Coronary artery (tissue), 2 donors: ENCODE measurements around the gene ERCC6L.

ENCODE experiments used
- DNase-seq: peaks from one replicate; pipeline ENCODE4 v3.0.0-alpha.2; 2017; ENCODE audit warnings: low spot score
- H3K27ac ChIP-seq, 2 donors: fragments of 200-600 bp; sonication (generic); one replicate each; pipeline ENCODE4 v1.5.1; 2016 to 2019
- H3K4me3 ChIP-seq: fragments of 200-600 bp; sonication (generic); 2 replicates; pipeline ENCODE4 v1.5.1; 2016; ENCODE audit warnings: mild to moderate bottlenecking, moderate library complexity
- CTCF ChIP-seq: fragments of 200-600 bp; sonication (generic); IDR thresholded peaks from one replicate; pipeline ENCODE4 v1.5.1; 2019; ENCODE audit warnings: antibody characterized with exemption

The ERCC6L gene

GRCh38 chrX:72253686-72254085 lies 14.9 kb upstream of the ERCC6L start:
- H3K27ac ChIP-seq, result no peak overlapping the region
- no peak for TF ChIP-seq CTCF
- no peak for DNase-seq
- H3K4me3 ChIP-seq, result no peak overlapping the region

- no peak for DNase-seq
- Histone ChIP-seq H3K4me3 (no peak overlapping the region), H3K27ac (no peak overlapping the region)
- TF ChIP-seq CTCF, result no peak
These were observed 8.5 kb upstream of the ERCC6L start for GRCh38 chrX:72247206-72247942.

GRCh38 chrX:72245461-72246089 lies 6.7 kb upstream of the ERCC6L start:
- Histone ChIP-seq H3K27ac (no peak overlapping the region), H3K4me3 (no peak overlapping the region)
- no peak for DNase-seq
- TF ChIP-seq CTCF, result peak; percentile 66

GRCh38 chrX:72243472-72243871 lies 4.6 kb upstream of the ERCC6L start:
- peak overlapping the region in 1 of 2 donors; percentile 5 for H3K27ac ChIP-seq
- no peak for DNase-seq

GRCh38 chrX:72240976-72241375 lies 2.1 kb upstream of the ERCC6L start:
- no peak for TF ChIP-seq CTCF
- DNase-seq, result no peak
- Histone ChIP-seq H3K27ac (no peak overlapping the region), H3K4me3 (no peak overlapping the region)

More at GRCh38 chrX:72243472-72243871, 4.6 kb upstream of the ERCC6L start:
- H3K4me3 ChIP-seq, result no peak overlapping the region
- TF ChIP-seq CTCF, result no peak

- H3K4me3 ChIP-seq, result no peak overlapping the region
- no peak for TF ChIP-seq CTCF
These were observed 644 bp downstream of the ERCC6L start for GRCh38 chrX:72238183-72238582.

GRCh38 chrX:72236841-72237240 lies 2.0 kb downstream of the ERCC6L start:
- TF ChIP-seq CTCF, result no peak
- Histone ChIP-seq H3K27ac (no peak overlapping the region), H3K4me3 (no peak overlapping the region)
- DNase-seq, result no peak

More at GRCh38 chrX:72238183-72238582, 644 bp downstream of the ERCC6L start:
- no peak for DNase-seq
- no peak overlapping the region for H3K27ac ChIP-seq
